ENCODE data around the gene NME3.

GRCh38 chr16:1815461-1815860, 44.1 kb upstream of the NME3 start:
- TF ChIP-seq, protein P1, sequence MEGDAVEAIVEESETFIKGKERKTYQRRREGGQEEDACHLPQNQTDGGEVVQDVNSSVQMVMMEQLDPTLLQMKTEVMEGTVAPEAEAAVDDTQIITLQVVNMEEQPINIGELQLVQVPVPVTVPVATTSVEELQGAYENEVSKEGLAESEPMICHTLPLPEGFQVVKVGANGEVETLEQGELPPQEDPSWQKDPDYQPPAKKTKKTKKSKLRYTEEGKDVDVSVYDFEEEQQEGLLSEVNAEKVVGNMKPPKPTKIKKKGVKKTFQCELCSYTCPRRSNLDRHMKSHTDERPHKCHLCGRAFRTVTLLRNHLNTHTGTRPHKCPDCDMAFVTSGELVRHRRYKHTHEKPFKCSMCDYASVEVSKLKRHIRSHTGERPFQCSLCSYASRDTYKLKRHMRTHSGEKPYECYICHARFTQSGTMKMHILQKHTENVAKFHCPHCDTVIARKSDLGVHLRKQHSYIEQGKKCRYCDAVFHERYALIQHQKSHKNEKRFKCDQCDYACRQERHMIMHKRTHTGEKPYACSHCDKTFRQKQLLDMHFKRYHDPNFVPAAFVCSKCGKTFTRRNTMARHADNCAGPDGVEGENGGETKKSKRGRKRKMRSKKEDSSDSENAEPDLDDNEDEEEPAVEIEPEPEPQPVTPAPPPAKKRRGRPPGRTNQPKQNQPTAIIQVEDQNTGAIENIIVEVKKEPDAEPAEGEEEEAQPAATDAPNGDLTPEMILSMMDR (IDR thresholded peaks at IDR 0.05 in 2 of 3, conservative IDR thresholded peaks at IDR 0.05 in 1 of 3; ENCODE audit: borderline replicate concordance in 1 of 3, insufficient read depth in 1 of 3, low read depth in 2 of 3, low read length in 2 of 3) = no peak
- TF ChIP-seq TCF7L2 (IDR thresholded peaks at IDR 0.05; ENCODE audit: borderline replicate concordance, extremely low read depth, insufficient read depth, insufficient read length) (no peak), POLR2AphosphoS5 (IDR thresholded peaks at IDR 0.05; ENCODE audit: low read depth, low read length) (no peak), POLR2A (IDR thresholded peaks at IDR 0.05; ENCODE audit: borderline replicate concordance, extremely low read depth, insufficient read depth, insufficient read length) (no peak), MAX (IDR thresholded peaks at IDR 0.05) (no peak), ZNF274 (IDR thresholded peaks at IDR 0.05; ENCODE audit: low read depth, low read length) (no peak), JUND (IDR thresholded peaks at IDR 0.05) (no peak), EZH2phosphoT487 (IDR thresholded peaks at IDR 0.05; ENCODE audit: borderline replicate concordance) (no peak)
